Hepatocyte (in vitro differentiated cells): Measurements from ENCODE around the gene MED16. TPM values are rescaled to one million over a fixed set of nuclear protein-coding genes. Genes with fewer than 3 reads are reported as not detected.
"Not testable (repeated sequence)": the region's sequence is repeated elsewhere in the genome, so short reads cannot be mapped to it uniquely, and the experiment has no call there.

ENCODE experiments used
- DNase-seq: peaks from one replicate; pipeline ENCODE4 v3.0.0-alpha.2; 2016; ENCODE audit warnings: low spot score
- H2AFZ ChIP-seq: fragments of 200-600 bp; sonication (generic); 2 replicates; pipeline ENCODE4 v1.6.0; 2016; ENCODE audit warnings: antibody characterized with exemption, mild to moderate bottlenecking
- H3K27ac ChIP-seq: fragments of 200-600 bp; sonication (generic); 2 replicates; pipeline ENCODE4 v1.5.1; 2016; ENCODE audit warnings: mild to moderate bottlenecking
- H3K27me3 ChIP-seq: fragments of 200-600 bp; sonication (generic); 2 replicates; pipeline ENCODE4 v1.6.1; 2016
- H3K36me3 ChIP-seq: fragments of 200-600 bp; sonication (generic); replicated peaks from 2 replicates; pipeline ENCODE4 v1.5.1; 2016; ENCODE audit warnings: low read depth; ENCODE audit not compliant: insufficient read depth
- H3K4me1 ChIP-seq: fragments of 200-600 bp; sonication (generic); 2 replicates; pipeline ENCODE4 v1.5.1; 2016; ENCODE audit warnings: mild to moderate bottlenecking, moderate library complexity; ENCODE audit not compliant: insufficient read depth
- H3K4me2 ChIP-seq: fragments of 200-600 bp; sonication (generic); 2 replicates; pipeline ENCODE4 v1.6.0; 2016
- H3K4me3 ChIP-seq: fragments of 200-600 bp; sonication (generic); 2 replicates; pipeline ENCODE4 v1.5.1; 2016; ENCODE audit warnings: mild to moderate bottlenecking
- H3K79me2 ChIP-seq: fragments of 200-600 bp; sonication (generic); 2 replicates; pipeline ENCODE4 v1.6.0; 2017; ENCODE audit warnings: mild to moderate bottlenecking
- H3K9me2 ChIP-seq: fragments of 200-600 bp; sonication (generic); replicated peaks from 2 replicates; pipeline ENCODE4 v1.6.0; 2017; ENCODE audit warnings: mild to moderate bottlenecking; ENCODE audit not compliant: insufficient read depth
- H3K9me3 ChIP-seq: fragments of 200-600 bp; sonication (generic); 2 replicates; pipeline ENCODE4 v1.5.1; 2016; ENCODE audit warnings: low read depth, mild to moderate bottlenecking
- H4K20me1 ChIP-seq: fragments of 200-600 bp; sonication (generic); 2 replicates; pipeline ENCODE4 v1.6.0; 2016; ENCODE audit warnings: mild to moderate bottlenecking; ENCODE audit not compliant: insufficient read depth, poor library complexity, severe bottlenecking
- EZH2 ChIP-seq: fragments of 200-600 bp; sonication (generic); IDR thresholded peaks from 2 replicates; pipeline ENCODE4 v1.6.1; 2016; ENCODE audit warnings: antibody characterized with exemption, mild to moderate bottlenecking, borderline replicate concordance
- EZH2phosphoT487 ChIP-seq: fragments of 200-600 bp; sonication (generic); IDR thresholded peaks from one replicate; pipeline ENCODE4 v1.6.1; 2018; ENCODE audit warnings: antibody characterized with exemption, mild to moderate bottlenecking, low read depth, moderate library complexity; ENCODE audit not compliant: unreplicated experiment, severe bottlenecking
- WGBS: methylation state at CpG from one replicate; pipeline ENCODE4 v1.1.6; 2016; ENCODE audit warnings: low lambda C conversion rate; ENCODE audit errors: missing lambda C conversion rate; 5-methylcytosine and 5-hydroxymethylcytosine counted together
- polyA plus RNA-seq: library from polyadenylated mRNA; unstranded; fragments of >200 nt; fragmentation: Nextera tagmentation; extraction: Ambion mirVana; gene quantifications from 2 replicates; pipeline ENCODE4 v1.2.1, GENCODE V29; 2016
- total RNA-seq: library from RNA; depleted of rRNA; stranded (reverse); fragments of >200 nt; gene quantifications from 2 replicates; pipeline ENCODE4 v1.2.3, GENCODE V29; 2014
- TF ChIP-seq, protein P1 (sequence below): fragments of 200-600 bp; sonication (generic); IDR thresholded peaks from 2 replicates; pipeline ENCODE4 v1.5.1; 2016; ENCODE audit warnings: antibody characterized with exemption, mild to moderate bottlenecking; ENCODE audit not compliant: poor library complexity

The MED16 gene
- total and polyA plus RNA-seq, 2 experiments from 2014 or later, result 32.1 to 80.9 TPM

DNA sequence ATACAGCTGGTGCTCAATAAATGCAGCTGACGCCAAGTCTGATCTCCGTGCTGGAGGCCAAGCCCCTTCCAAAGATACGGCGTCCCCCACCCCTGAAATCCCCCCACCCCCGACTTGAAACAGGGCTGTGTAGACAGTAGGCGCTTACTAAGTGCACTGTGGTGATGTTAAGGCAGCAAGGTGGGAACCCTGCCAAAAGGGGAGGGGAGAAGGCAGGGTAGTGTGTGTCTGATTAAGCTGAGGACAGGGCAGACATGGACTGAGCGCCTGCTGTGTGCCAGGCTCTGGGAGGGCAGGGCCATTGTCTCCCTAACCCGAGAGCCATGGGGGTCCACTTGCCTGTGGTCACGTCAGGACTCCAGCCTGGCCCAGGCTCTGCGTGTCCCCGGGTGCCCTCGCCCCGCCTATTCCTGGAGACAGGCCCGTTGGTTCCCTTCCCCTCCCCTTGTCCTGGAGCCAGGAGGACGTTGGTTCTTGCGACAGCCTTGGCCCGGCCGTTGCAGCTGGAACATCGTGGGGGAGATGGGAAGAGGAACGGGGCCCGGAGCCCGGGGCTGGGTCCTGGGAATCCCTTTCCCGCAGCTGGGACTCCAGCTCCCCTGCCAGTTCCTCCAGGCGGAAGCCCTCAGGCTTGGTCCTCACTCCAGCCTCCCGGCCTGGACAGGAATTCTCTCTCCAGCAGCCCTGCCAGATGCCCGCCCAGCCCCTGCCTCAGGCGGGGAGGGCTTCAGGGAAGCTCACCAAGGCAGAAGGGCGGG lies 42.6 kb downstream of the MED16 start:
- no peak overlapping the region for H3K4me3 ChIP-seq
- no peak overlapping the region for H3K4me2 ChIP-seq
- WGBS, result 45% methylated on average over 24 of the region's 28 CpGs
- no peaks in the 10 kb centered on the region for H3K36me3 ChIP-seq
- no peaks in the 10 kb centered on the region for H4K20me1 ChIP-seq
- H2AFZ ChIP-seq, result no peak overlapping the region
- peaks cover 6% of the 10 kb centered on the region for H3K27me3 ChIP-seq
- no peaks in the 10 kb centered on the region for H3K79me2 ChIP-seq
- no peaks in the 10 kb centered on the region for H3K9me2 ChIP-seq
- peak overlapping the region; percentile 65 for H3K27ac ChIP-seq
- H3K9me3 ChIP-seq, result no peaks in the 10 kb centered on the region
- DNase-seq, result peak; percentile 78
- TF ChIP-seq, protein P1, sequence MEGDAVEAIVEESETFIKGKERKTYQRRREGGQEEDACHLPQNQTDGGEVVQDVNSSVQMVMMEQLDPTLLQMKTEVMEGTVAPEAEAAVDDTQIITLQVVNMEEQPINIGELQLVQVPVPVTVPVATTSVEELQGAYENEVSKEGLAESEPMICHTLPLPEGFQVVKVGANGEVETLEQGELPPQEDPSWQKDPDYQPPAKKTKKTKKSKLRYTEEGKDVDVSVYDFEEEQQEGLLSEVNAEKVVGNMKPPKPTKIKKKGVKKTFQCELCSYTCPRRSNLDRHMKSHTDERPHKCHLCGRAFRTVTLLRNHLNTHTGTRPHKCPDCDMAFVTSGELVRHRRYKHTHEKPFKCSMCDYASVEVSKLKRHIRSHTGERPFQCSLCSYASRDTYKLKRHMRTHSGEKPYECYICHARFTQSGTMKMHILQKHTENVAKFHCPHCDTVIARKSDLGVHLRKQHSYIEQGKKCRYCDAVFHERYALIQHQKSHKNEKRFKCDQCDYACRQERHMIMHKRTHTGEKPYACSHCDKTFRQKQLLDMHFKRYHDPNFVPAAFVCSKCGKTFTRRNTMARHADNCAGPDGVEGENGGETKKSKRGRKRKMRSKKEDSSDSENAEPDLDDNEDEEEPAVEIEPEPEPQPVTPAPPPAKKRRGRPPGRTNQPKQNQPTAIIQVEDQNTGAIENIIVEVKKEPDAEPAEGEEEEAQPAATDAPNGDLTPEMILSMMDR, result no peak
- TF ChIP-seq EZH2 (no peak), EZH2phosphoT487 (no peak)
- no peaks in the 10 kb centered on the region for H3K4me1 ChIP-seq

DNA sequence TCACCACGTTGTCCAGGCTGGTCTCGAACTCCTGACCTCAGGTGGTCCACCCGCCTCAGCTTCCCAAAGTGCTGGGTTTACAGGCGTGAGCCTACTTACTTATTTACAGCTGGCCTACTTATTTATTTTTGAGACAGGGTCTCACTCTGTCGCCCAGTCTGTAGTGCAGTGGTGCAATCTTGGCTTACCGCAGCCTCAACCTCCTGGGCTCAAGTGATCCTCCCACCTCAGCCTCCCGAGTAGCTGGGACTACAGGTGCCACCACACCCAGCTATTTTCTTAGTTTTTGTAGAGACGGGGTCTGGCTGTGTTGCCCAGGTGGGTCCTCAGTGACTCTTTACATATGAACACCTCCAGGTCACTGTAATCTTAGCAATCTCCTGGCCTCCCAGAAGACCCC lies 43.8 kb downstream of the MED16 start:
- not testable (repeated sequence) for H3K79me2 ChIP-seq, H3K4me3 ChIP-seq, H3K9me2 ChIP-seq, DNase-seq, H3K4me1 ChIP-seq, H3K36me3 ChIP-seq, H2AFZ ChIP-seq, H3K4me2 ChIP-seq, H3K9me3 ChIP-seq, H4K20me1 ChIP-seq, H3K27ac ChIP-seq
- peaks cover 13% of the 10 kb centered on the region for H3K27me3 ChIP-seq
- 90% methylated on average over 8 of the region's 8 CpGs for WGBS

DNA sequence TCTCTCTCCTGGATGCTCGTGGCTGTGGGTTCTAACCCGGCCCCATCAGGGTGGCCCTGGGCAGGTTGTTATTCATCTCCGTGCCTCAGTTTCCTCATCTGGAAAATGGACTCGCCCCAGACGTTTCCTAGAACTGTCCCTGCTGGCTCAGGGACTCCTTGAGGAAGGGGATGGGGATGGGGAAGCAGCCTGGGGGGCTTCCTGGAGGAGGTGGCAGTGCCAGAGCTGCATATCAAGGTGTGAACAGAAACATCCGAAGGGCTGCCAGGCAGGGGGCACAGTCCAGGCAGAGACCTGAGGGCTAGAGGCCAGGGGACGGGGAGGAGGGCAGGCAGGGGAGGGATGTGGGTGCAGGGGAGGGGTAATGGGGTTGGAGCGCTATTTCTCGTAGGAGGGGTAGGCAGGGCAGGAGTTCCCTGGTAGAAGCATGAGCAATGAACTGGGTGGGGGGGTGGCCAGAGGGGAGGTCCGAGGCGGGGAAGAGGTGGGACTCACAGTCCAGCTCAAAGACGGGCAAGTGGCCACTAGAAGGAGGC lies 44.5 kb downstream of the MED16 start:
- no peak for DNase-seq
- H3K27me3 ChIP-seq, result peaks cover 18% of the 10 kb centered on the region
- no peaks in the 10 kb centered on the region for H3K9me3 ChIP-seq
- 73% methylated on average over 12 of the region's 12 CpGs for WGBS
- H4K20me1 ChIP-seq, result no peaks in the 10 kb centered on the region
- no peaks in the 10 kb centered on the region for H3K36me3 ChIP-seq
- H3K9me2 ChIP-seq, result no peaks in the 10 kb centered on the region
- no peak overlapping the region for H3K4me3 ChIP-seq
- no peaks in the 10 kb centered on the region for H3K79me2 ChIP-seq
- no peak overlapping the region for H3K27ac ChIP-seq
- no peak for TF ChIP-seq EZH2
- TF ChIP-seq, protein P1, result no peak
- TF ChIP-seq EZH2phosphoT487, result no peak
- H2AFZ ChIP-seq, result no peak overlapping the region
- H3K4me2 ChIP-seq, result no peak overlapping the region
- peaks cover 5% of the 10 kb centered on the region for H3K4me1 ChIP-seq

DNA sequence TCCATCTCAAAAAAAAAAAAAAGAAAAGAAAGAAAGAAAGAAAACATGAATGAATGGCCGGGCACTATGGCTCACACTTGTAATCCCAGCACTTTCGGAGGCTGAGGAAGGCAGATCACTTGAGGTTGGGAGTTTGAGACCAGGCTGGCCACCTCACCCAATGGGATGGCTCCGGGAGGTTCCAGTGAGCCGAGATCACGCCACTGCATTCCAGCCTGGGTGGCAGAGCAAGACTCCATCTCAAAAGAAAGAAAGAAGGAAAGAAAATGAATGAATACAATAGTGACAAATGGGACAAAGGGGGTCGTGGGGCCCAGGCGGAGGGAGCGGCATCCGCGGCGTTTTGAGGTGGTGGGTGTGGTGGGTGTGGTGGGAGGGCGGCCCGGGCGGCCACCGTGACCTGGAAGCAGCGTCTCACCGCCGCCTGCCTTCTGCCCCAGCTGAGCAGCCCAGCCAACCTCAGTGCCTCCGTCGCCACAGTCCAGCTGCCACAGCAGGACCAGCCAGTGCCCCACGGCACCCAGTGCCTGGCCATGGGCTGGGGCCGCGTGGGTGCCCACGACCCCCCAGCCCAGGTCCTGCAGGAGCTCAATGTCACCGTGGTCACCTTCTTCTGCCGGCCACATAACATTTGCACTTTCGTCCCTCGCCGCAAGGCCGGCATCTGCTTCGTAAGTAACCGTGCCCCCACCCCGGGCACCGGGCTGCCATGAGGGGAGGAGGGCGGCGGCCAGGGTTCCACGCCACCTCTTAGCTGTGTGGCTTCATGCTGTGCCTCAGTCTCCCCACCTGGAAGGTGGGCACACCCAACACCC lies 47.1 kb downstream of the MED16 start:
- Histone ChIP-seq H4K20me1 (no peaks in the 10 kb centered on the region), H3K36me3 (no peaks in the 10 kb centered on the region), H2AFZ (no peak overlapping the region), H3K27ac (no peak overlapping the region), H3K79me2 (no peaks in the 10 kb centered on the region), H3K9me3 (no peaks in the 10 kb centered on the region), H3K27me3 (peaks cover 27% of the 10 kb centered on the region), H3K4me2 (no peak overlapping the region), H3K9me2 (no peaks in the 10 kb centered on the region), H3K4me3 (no peak overlapping the region), H3K4me1 (peaks cover 10% of the 10 kb centered on the region)
- WGBS, result 90% methylated on average over 18 of the region's 37 CpGs
- no peak for TF ChIP-seq EZH2
- TF ChIP-seq EZH2phosphoT487, result no peak
- TF ChIP-seq, protein P1, result no peak
- no peak for DNase-seq
